HG03558 (cell line): ENCODE measurements around the gene P3H4.
"Not testable (repeated sequence)": the region's sequence is repeated elsewhere in the genome, so short reads cannot be mapped to it uniquely, and the experiment has no call there.

Source experiments
- ATAC-seq: cut with Tn5 transposase; IDR thresholded peaks from one replicate; pipeline ENCODE4 v1.9.1; 2021; ENCODE audit warnings: moderate number of reproducible peaks; ENCODE audit not compliant: unreplicated experiment; ENCODE audit errors: extremely low read depth

Gene P3H4

GRCh38 chr17:41796121-41796895 lies 15.4 kb downstream of the P3H4 start:
- ATAC-seq: no peak

- ATAC-seq: no peak
Measured at GRCh38 chr17:41794540-41794975, 17.2 kb downstream of the P3H4 start.

GRCh38 chr17:41793784-41794539 lies 17.8 kb downstream of the P3H4 start:
- no peak for ATAC-seq

GRCh38 chr17:41792845-41793783 lies 18.6 kb downstream of the P3H4 start:
- no peak for ATAC-seq

- no peak for ATAC-seq
Measured at GRCh38 chr17:41787021-41787418, 24.7 kb downstream of the P3H4 start.

GRCh38 chr17:41786227-41787020 lies 25.3 kb downstream of the P3H4 start, which contains the start of gene JUP:
TSS of gene JUP (minus strand) at chr17:41786711. CDS start at chr17:41771854, 14,857 bp downstream.
- no peak for ATAC-seq

- ATAC-seq: no peak
Measured at GRCh38 chr17:41785859-41786226, 25.9 kb downstream of the P3H4 start.

GRCh38 chr17:41785091-41785858 lies 26.5 kb downstream of the P3H4 start:
- ATAC-seq: no peak

GRCh38 chr17:41784207-41784744 lies 27.5 kb downstream of the P3H4 start:
- ATAC-seq: no peak

GRCh38 chr17:41782142-41782541 lies 29.6 kb downstream of the P3H4 start:
- ATAC-seq: no peak

GRCh38 chr17:41781404-41782110 lies 30.2 kb downstream of the P3H4 start:
- ATAC-seq: no peak

- ATAC-seq: no peak
Measured at GRCh38 chr17:41779954-41780353, 31.8 kb downstream of the P3H4 start.

- ATAC-seq: no peak
Measured at GRCh38 chr17:41777574-41778188, 34.1 kb downstream of the P3H4 start.

GRCh38 chr17:41777157-41777573 lies 34.6 kb downstream of the P3H4 start:
- ATAC-seq: no peak

GRCh38 chr17:41776262-41776900 lies 35.4 kb downstream of the P3H4 start:
- ATAC-seq: not testable (repeated sequence)

GRCh38 chr17:41775394-41776226 lies 36.1 kb downstream of the P3H4 start:
- ATAC-seq: no peak
